SK-N-SH (cell line): ENCODE data around the gene MS4A18. TPM values are rescaled to one million over a fixed set of nuclear protein-coding genes. Genes with fewer than 3 reads are reported as not detected.

Source experiments
- CTCF ChIA-PET: fragments of 300-600, 350-600 bp; formaldehyde crosslinking; extraction: SDS; loops from one replicate; lab custom pipeline; 2021; lab: Yijun Ruan, JAX
- POLR2A ChIA-PET: fragments of 350-600 bp; sonication (Branson Sonifier 250); formaldehyde crosslinking; extraction: SDS; loops from one replicate; lab custom pipeline; 2020; ENCODE audit warnings: antibody characterized with exemption, inconsistent platforms; lab: Yijun Ruan, JAX
- DNase-seq: peaks from one replicate; pipeline ENCODE4 v3.0.0; 2012
- H2AFZ ChIP-seq: fragments of 200-600 bp; sonication (generic); 2 replicates; pipeline ENCODE4 v1.8.1; 2016; ENCODE audit warnings: antibody characterized with exemption, mild to moderate bottlenecking, low read depth
- H3F3A ChIP-seq: fragments of 200-600 bp; sonication (generic); replicated peaks from 2 replicates; pipeline ENCODE3; 2016; ENCODE audit warnings: antibody characterized with exemption, mild to moderate bottlenecking; ENCODE audit not compliant: insufficient read depth
- H3K27ac ChIP-seq, 2 experiments: fragments of 200-500 bp in 1 of 2; fragments of 200-600 bp in 1 of 2; sonication (Bioruptor generic) in 1 of 2; sonication (generic), shearing (Covaris generic) in 1 of 2; 2 replicates each; pipeline versions ENCODE4 v1.5.1 to v1.6.1; 2014 to 2016; ENCODE audit warnings: low read depth in 2 of 2, inconsistent platforms in 1 of 2, low read length in 1 of 2, mild to moderate bottlenecking in 1 of 2, mixed read lengths in 1 of 2
- H3K27me3 ChIP-seq: fragments of 200-600 bp; sonication (generic), shearing (Covaris generic); 2 replicates; pipeline ENCODE4 v1.6.1; 2016; ENCODE audit warnings: mixed run types; ENCODE audit not compliant: insufficient read depth
- H3K36me3 ChIP-seq, 2 experiments: fragments of 200-500 bp in 1 of 2; fragments of 200-600 bp in 1 of 2; sonication (Bioruptor generic) in 1 of 2; sonication (generic) in 1 of 2; replicated peaks in 1 of 2; 2 replicates each; pipeline versions ENCODE3 to v1.5.1; 2014 to 2016; ENCODE audit warnings: low read length in 1 of 2, mild to moderate bottlenecking in 1 of 2; ENCODE audit not compliant: insufficient read depth in 2 of 2, control insufficient read depth in 1 of 2
- H3K4me1 ChIP-seq, 2 experiments: fragments of 200-500 bp in 1 of 2; fragments of 200-600 bp in 1 of 2; sonication (Bioruptor generic) in 1 of 2; sonication (generic), shearing (Covaris generic) in 1 of 2; 2 replicates each; pipeline versions ENCODE4 v1.5.1 to v1.6.1; 2014 to 2016; ENCODE audit warnings: low read depth in 1 of 2, low read length in 1 of 2, mixed run types in 1 of 2; ENCODE audit not compliant: insufficient read depth in 2 of 2, control insufficient read depth in 1 of 2
- H3K4me2 ChIP-seq: fragments of 200-600 bp; sonication (generic), shearing (Covaris generic); 2 replicates; pipeline ENCODE4 v1.6.1; 2017; ENCODE audit warnings: mixed run types
- H3K4me3 ChIP-seq, 2 experiments: fragments of 200-500 bp in 1 of 2; fragments of 200-600 bp in 1 of 2; sonication (Bioruptor generic) in 1 of 2; sonication (generic), shearing (Covaris generic) in 1 of 2; 2 replicates each; pipeline versions ENCODE4 v1.5.1 to v1.8.1; 2014 to 2016; ENCODE audit warnings: low read depth in 2 of 2, inconsistent platforms in 1 of 2, low read length in 1 of 2, mild to moderate bottlenecking in 1 of 2, mixed read lengths in 1 of 2, moderate library complexity in 1 of 2
- H3K79me2 ChIP-seq: fragments of 200-600 bp; sonication (generic); 2 replicates; pipeline ENCODE4 v1.8.1; 2017; ENCODE audit warnings: mild to moderate bottlenecking; ENCODE audit not compliant: insufficient read depth
- H3K9ac ChIP-seq: fragments of 200-600 bp; sonication (generic); 2 replicates; pipeline ENCODE4 v1.6.1; 2017; ENCODE audit warnings: mixed run types
- H3K9me2 ChIP-seq: fragments of 200-600 bp; sonication (generic); 2 replicates; pipeline ENCODE4 v1.6.1; 2017; ENCODE audit warnings: mixed run types
- H3K9me3 ChIP-seq: fragments of 200-600 bp; sonication (generic); 2 replicates; pipeline ENCODE4 v1.6.1; 2017; ENCODE audit warnings: mixed run types, mild to moderate bottlenecking, moderate library complexity
- H4K20me1 ChIP-seq: fragments of 200-600 bp; sonication (generic); 2 replicates; pipeline ENCODE4 v1.6.1; 2017; ENCODE audit warnings: mild to moderate bottlenecking, mixed run types; ENCODE audit not compliant: insufficient read depth
- CHD2 ChIP-seq: fragments of 150-350 bp; IDR thresholded peaks from 2 replicates; pipeline ENCODE4 v1.6.1; 2018; ENCODE audit warnings: low read length; ENCODE audit not compliant: partially characterized antibody
- EZH2phosphoT487 ChIP-seq: fragments of 200-600 bp; sonication (generic); IDR thresholded peaks from 2 replicates; pipeline ENCODE4 v1.6.1; 2017; ENCODE audit warnings: low read depth, mixed run types, mild to moderate bottlenecking, antibody characterized with exemption, moderate library complexity, borderline replicate concordance
- FOSL2 ChIP-seq: IDR thresholded peaks from 2 replicates; pipeline ENCODE4 v1.4.0; 2012; ENCODE audit warnings: low read depth, mild to moderate bottlenecking, moderate library complexity, borderline replicate concordance
- FOXM1 ChIP-seq: IDR thresholded peaks from 2 replicates; pipeline ENCODE4 v1.4.0; 2012; ENCODE audit warnings: low read depth, mild to moderate bottlenecking
- GABPA ChIP-seq: IDR thresholded peaks from 2 replicates; pipeline ENCODE4 v1.4.0; 2012; ENCODE audit warnings: low read depth, mild to moderate bottlenecking
- NFIC ChIP-seq: IDR thresholded peaks from 2 replicates; pipeline ENCODE4 v1.4.0; 2012; ENCODE audit warnings: borderline replicate concordance
- POLR2AphosphoS5 ChIP-seq: IDR thresholded peaks from 2 replicates; pipeline ENCODE4 v1.6.1; 2012; ENCODE audit warnings: low read depth, low read length
- REST ChIP-seq: IDR thresholded peaks from 2 replicates; pipeline ENCODE4 v1.6.1; 2012; ENCODE audit warnings: mild to moderate bottlenecking, low read depth, low read length, moderate library complexity
- SIN3A ChIP-seq: IDR thresholded peaks from 2 replicates; pipeline ENCODE4 v1.6.1; 2012; ENCODE audit warnings: low read depth, mild to moderate bottlenecking, low read length, moderate library complexity, borderline replicate concordance
- SMC3 ChIP-seq: IDR thresholded peaks from 2 replicates; pipeline ENCODE4 v1.6.1; 2012; ENCODE audit warnings: low read depth, low read length, improper control_type of control experiment
- TCF12 ChIP-seq: IDR thresholded peaks from 2 replicates; pipeline ENCODE4 v1.4.0; 2012
- TEAD4 ChIP-seq: IDR thresholded peaks from 2 replicates; pipeline ENCODE4 v1.4.0; 2012; ENCODE audit warnings: mild to moderate bottlenecking, borderline replicate concordance; ENCODE audit not compliant: insufficient read depth
- USF2 ChIP-seq: fragments of 150-350 bp; IDR thresholded peaks from 2 replicates; pipeline ENCODE4 v1.6.1; 2017; ENCODE audit warnings: antibody characterized with exemption, low read length, low read depth, borderline replicate concordance
- WGBS: methylation state at CpG from one replicate; pipeline ENCODE4 v1.1.6; 2017; ENCODE audit warnings: low lambda C conversion rate; 5-methylcytosine and 5-hydroxymethylcytosine counted together
- polyA plus RNA-seq, 3 experiments: library from polyadenylated mRNA; depleted of rRNA; stranded (reverse); fragments of >200 nt; gene quantifications; 2 replicates each; pipeline ENCODE4 v1.2.3, GENCODE V29; 2012

Gene MS4A18
- polyA plus RNA-seq, 1 of the 3 experiments (the other 2 are of a cell fraction) = not detected

GRCh38 chr11:60725592-60725991 lies 1.1 kb downstream of the MS4A18 start:
- H3K4me1 ChIP-seq = no peaks in the 10 kb centered on the region
- H3K27me3 ChIP-seq = peaks cover 24% of the 10 kb centered on the region; the same call in 1 of the 2 replicates
- no peak overlapping the region for H3K4me2 ChIP-seq
- DNase-seq = no peak
- H3K27ac ChIP-seq = no peak overlapping the region
- ChIA-PET POLR2A (no interaction called here), CTCF (interaction anchor here (1.0 kb wide), 1 partner anchor 50 kb away, joined by 4 read pairs; no protein-coding TSS in a partner anchor)
- no peak overlapping the region for H3K4me3 ChIP-seq
- no peaks in the 10 kb centered on the region for H3K9me2 ChIP-seq
- H3K9ac ChIP-seq = no peak overlapping the region
- TF ChIP-seq FOSL2 = no peak
- WGBS = 0% methylated on average over 1 of the region's 1 CpG
- no peaks in the 10 kb centered on the region for H3K36me3 ChIP-seq
- no peaks in the 10 kb centered on the region for H4K20me1 ChIP-seq
- no peaks in the 10 kb centered on the region for H3K9me3 ChIP-seq
- no peaks in the 10 kb centered on the region for H3K79me2 ChIP-seq
- H3F3A ChIP-seq = no peaks in the 10 kb centered on the region
- H2AFZ ChIP-seq = no peak overlapping the region

GRCh38 chr11:60731586-60731985 lies 7.1 kb downstream of the MS4A18 start:
- WGBS = 17% methylated on average over 8 of the region's 8 CpGs
- no peak for DNase-seq
- TF ChIP-seq POLR2AphosphoS5 (no peak), SMC3 (no peak), TEAD4 (no peak), TCF12 (no peak), NFIC (no peak), SIN3A (no peak), EZH2phosphoT487 (no peak), CHD2 (no peak), GABPA (no peak), FOXM1 (no peak), REST (no peak), USF2 (no peak)
- no peak overlapping the region for H3K9ac ChIP-seq
- H3K36me3 ChIP-seq = no peaks in the 10 kb centered on the region
- H3K9me2 ChIP-seq = no peaks in the 10 kb centered on the region
- no peaks in the 10 kb centered on the region for H3K4me1 ChIP-seq
- ChIA-PET CTCF (no interaction called here), POLR2A (no interaction called here)
- H3K79me2 ChIP-seq = no peaks in the 10 kb centered on the region
- no peak overlapping the region for H2AFZ ChIP-seq
- no peaks in the 10 kb centered on the region for H3F3A ChIP-seq
- H3K9me3 ChIP-seq = no peaks in the 10 kb centered on the region
- H4K20me1 ChIP-seq = no peaks in the 10 kb centered on the region
- H3K27ac ChIP-seq = no peak overlapping the region
- H3K4me3 ChIP-seq = no peak overlapping the region
- peaks cover 21% of the 10 kb centered on the region; the same call in 1 of the 2 replicates for H3K27me3 ChIP-seq
- no peak overlapping the region for H3K4me2 ChIP-seq
